Measurements from ENCODE around the gene KCND3. TPM values are rescaled to one million over a fixed set of nuclear protein-coding genes. Genes with fewer than 3 reads are reported as not detected.
A peak's percentile ranks its signal among the peaks of the same experiment; 100 is the strongest.

The KCND3 gene
- total RNA-seq, 1 donor from 2014 or later = 5.5 TPM

DNA sequence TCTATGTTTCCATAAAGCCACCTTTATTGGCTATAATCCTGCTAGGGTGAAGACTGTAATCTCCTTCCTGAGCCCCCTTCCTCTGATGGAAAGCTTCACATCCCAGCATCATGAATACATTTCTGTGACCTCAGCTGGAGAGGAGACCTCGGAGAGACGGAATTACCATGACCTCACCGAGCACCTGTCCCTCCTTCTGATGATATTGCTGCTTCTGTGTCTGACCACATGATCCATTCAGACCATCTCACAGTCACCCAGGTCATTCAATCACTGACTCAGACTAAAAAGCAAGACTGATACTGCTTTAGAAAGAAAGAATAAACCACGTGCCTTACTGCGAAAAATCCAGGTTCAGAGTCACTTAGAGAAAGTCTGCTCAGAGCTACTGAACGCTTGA is 8.8 kb downstream of the KCND3 start:
- no peaks in the 10 kb centered on the region for H3K9me3 ChIP-seq
- no peaks in the 10 kb centered on the region for H3K36me3 ChIP-seq
- TF ChIP-seq, protein P1, sequence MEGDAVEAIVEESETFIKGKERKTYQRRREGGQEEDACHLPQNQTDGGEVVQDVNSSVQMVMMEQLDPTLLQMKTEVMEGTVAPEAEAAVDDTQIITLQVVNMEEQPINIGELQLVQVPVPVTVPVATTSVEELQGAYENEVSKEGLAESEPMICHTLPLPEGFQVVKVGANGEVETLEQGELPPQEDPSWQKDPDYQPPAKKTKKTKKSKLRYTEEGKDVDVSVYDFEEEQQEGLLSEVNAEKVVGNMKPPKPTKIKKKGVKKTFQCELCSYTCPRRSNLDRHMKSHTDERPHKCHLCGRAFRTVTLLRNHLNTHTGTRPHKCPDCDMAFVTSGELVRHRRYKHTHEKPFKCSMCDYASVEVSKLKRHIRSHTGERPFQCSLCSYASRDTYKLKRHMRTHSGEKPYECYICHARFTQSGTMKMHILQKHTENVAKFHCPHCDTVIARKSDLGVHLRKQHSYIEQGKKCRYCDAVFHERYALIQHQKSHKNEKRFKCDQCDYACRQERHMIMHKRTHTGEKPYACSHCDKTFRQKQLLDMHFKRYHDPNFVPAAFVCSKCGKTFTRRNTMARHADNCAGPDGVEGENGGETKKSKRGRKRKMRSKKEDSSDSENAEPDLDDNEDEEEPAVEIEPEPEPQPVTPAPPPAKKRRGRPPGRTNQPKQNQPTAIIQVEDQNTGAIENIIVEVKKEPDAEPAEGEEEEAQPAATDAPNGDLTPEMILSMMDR (IDR thresholded peaks at IDR 0.05) = no peak
- no peak overlapping the region for H3K27ac ChIP-seq
- no peaks in the 10 kb centered on the region for H3K4me1 ChIP-seq
- no peaks in the 10 kb centered on the region for H3K27me3 ChIP-seq (ENCODE audit: low read depth)
- intact Hi-C loops (cut with DNase I) = no loop called here
- ATAC-seq (no peak), DNase-seq (no peak)
- no peak overlapping the region for H3K4me3 ChIP-seq

DNA sequence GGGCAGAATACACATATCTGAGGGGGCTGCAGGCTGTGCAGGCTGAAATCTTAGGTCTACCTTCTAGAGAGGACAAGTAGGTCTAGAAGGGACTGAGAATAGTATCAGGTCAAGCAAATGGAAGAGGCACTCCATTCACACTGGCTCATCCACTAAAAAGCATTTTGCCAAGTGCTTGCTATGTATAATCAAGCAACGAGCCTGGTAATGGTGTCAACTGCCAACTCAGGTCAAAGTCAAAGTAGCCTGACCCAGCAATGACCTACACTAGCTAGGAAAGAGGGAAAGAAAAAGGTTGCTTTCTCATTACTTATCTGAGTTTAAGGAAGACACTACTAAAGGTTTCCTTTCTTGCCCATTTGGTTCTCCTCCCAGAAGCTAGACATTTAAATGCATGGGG is 10.8 kb downstream of the KCND3 start:
- TF ChIP-seq, protein P1 (IDR thresholded peaks at IDR 0.05) = no peak
- DNase-seq = no peak
- no peak overlapping the region for H3K27ac ChIP-seq
- H3K27me3 ChIP-seq (ENCODE audit: low read depth) = peaks cover 11% of the 10 kb centered on the region
- no peaks in the 10 kb centered on the region for H3K9me3 ChIP-seq
- intact Hi-C loops (cut with DNase I) = no loop called here
- no peaks in the 10 kb centered on the region for H3K4me1 ChIP-seq
- H3K4me3 ChIP-seq = no peak overlapping the region
- no peaks in the 10 kb centered on the region for H3K36me3 ChIP-seq
- no peak for ATAC-seq

DNA sequence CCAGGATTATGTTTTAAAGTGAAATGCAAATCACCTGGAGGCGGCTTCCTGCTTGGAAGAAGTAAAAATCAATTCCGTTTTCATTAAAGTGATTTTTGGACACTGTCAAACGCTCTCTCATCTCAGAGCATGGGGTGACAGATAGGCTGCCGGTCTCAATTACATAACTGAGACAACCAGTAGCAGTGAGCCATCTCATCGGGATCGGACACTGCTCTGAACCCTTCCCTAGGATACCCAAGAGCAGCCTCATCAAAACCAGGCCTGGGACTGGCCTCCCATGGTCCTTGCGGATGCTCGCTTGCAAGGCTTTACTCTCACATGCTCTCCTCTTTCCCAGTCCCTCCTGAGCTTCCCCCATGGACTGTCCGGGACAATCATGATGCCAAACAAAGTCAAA is 12.1 kb downstream of the KCND3 start:
- no peaks in the 10 kb centered on the region for H3K4me1 ChIP-seq
- TF ChIP-seq, protein P1 (IDR thresholded peaks at IDR 0.05) = no peak
- no peak overlapping the region for H3K27ac ChIP-seq
- ATAC-seq (no peak), DNase-seq (no peak)
- peaks cover 11% of the 10 kb centered on the region for H3K27me3 ChIP-seq (ENCODE audit: low read depth)
- H3K4me3 ChIP-seq = no peak overlapping the region
- H3K9me3 ChIP-seq = no peaks in the 10 kb centered on the region
- H3K36me3 ChIP-seq = no peaks in the 10 kb centered on the region
- intact Hi-C loops (cut with DNase I) = no loop called here

DNA sequence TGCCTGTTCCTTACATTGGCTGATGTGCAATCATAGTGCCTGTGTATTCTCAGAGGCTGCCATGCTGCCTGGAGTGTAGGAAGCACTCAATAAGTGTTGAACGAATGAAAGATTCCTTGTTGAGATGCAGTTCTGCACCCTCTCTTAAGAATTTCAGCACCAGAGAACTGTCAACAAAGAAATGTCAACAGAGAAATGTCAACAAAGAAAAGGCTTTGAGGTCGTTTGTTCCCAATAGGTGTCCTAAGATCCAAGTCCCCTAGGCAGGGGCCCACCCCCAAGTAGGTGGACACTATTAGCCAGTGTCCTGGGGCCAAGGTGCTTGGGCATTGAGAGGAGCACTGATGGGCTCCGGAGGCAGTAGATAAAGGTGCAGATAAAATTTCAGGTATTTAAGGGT is 12.6 kb downstream of the KCND3 start:
- no peaks in the 10 kb centered on the region for H3K9me3 ChIP-seq
- H3K4me3 ChIP-seq = no peak overlapping the region
- no peak overlapping the region for H3K27ac ChIP-seq
- H3K36me3 ChIP-seq = no peaks in the 10 kb centered on the region
- peak in 1 of 2 donors; percentile 52 for ATAC-seq
- no peak for DNase-seq
- TF ChIP-seq, protein P1 (IDR thresholded peaks at IDR 0.05) = no peak
- peaks cover 11% of the 10 kb centered on the region for H3K27me3 ChIP-seq (ENCODE audit: low read depth)
- intact Hi-C loops (cut with DNase I) = no loop called here
- no peaks in the 10 kb centered on the region for H3K4me1 ChIP-seq

DNA sequence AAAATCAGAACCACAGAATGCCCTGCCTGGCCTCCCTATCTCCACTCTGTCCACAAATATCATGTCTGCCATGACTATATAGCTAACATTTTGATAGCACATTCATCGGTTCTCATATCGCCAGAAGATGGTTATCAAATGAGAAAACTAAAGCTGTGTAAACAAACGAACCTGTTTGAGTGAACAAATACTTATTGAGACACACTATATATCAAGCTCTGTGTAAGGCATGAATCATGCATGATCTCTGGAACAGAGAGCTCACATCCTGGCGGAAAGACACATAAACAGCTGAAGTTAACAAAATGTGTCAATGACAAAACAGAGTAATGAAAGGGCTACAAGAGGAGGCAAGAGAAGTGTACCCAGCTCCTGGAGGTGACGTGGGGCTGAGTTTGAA is 13.1 kb downstream of the KCND3 start:
- Histone ChIP-seq H3K4me1 (no peaks in the 10 kb centered on the region), H3K9me3 (no peaks in the 10 kb centered on the region), H3K27ac (no peak overlapping the region), H3K36me3 (no peaks in the 10 kb centered on the region), H3K4me3 (no peak overlapping the region), H3K27me3 (ENCODE audit: low read depth) (peaks cover 13% of the 10 kb centered on the region)
- intact Hi-C loops (cut with DNase I) = no loop called here
- TF ChIP-seq, protein P1 (IDR thresholded peaks at IDR 0.05) = no peak
- no peak for DNase-seq
- ATAC-seq = no peak
